ENCODE results near the gene PTPN1. TPM values are rescaled to one million over a fixed set of nuclear protein-coding genes. Genes with fewer than 3 reads are reported as not detected.
A peak's percentile ranks its signal among the peaks of the same experiment; 100 is the strongest.

PTPN1 gene
- total and polyA plus RNA-seq, 2 of the 13 experiments (the other 11 are each of a cell fraction or from before 2014, with no cell fraction given): 17.7 to 37.2 TPM

GRCh38 chr20:50624351-50625016 lies 114.3 kb downstream of the PTPN1 start (continued):
- TF ChIP-seq CHD2 (IDR thresholded peaks at IDR 0.05; ENCODE audit: low read depth, low read length) (no peak), ZNF224 (CRISPR knock-in tag; IDR thresholded peaks at IDR 0.05) (peak; percentile 50; the same call in 1 of the 2 replicates), NR2F6 (IDR thresholded peaks at IDR 0.05) (no peak), NR2F6 (CRISPR knock-in tag; IDR thresholded peaks at IDR 0.05) (peak; percentile 71; the same call in 1 of the 2 replicates), CAMTA2 (CRISPR knock-in tag; IDR thresholded peaks at IDR 0.05; ENCODE audit: borderline replicate concordance) (0 out of 2 replicates have a peak, but pooled peaks have one; percentile 61), NCOA1 (CRISPR knock-in tag; IDR thresholded peaks at IDR 0.05) (no peak), TOE1 (CRISPR knock-in tag; IDR thresholded peaks at IDR 0.05) (no peak), LRRFIP1 (CRISPR knock-in tag; conservative IDR thresholded peaks at IDR 0.05) (no peak), BHLHE40 (IDR thresholded peaks at IDR 0.05; ENCODE audit: low read length) (peak; percentile 100), ZFY (CRISPR knock-in tag; IDR thresholded peaks at IDR 0.05) (peak; percentile 40), ZNF607 (CRISPR knock-in tag; IDR thresholded peaks at IDR 0.05; ENCODE audit: borderline replicate concordance) (peak; percentile 68; the same call in 1 of the 2 replicates), GZF1 (CRISPR knock-in tag; IDR thresholded peaks at IDR 0.05) (peak; percentile 59; the same call in 1 of the 2 replicates), ZNF382 (CRISPR knock-in tag; IDR thresholded peaks at IDR 0.05; ENCODE audit: borderline replicate concordance) (no peak)
- TF ChIP-seq, protein P1, sequence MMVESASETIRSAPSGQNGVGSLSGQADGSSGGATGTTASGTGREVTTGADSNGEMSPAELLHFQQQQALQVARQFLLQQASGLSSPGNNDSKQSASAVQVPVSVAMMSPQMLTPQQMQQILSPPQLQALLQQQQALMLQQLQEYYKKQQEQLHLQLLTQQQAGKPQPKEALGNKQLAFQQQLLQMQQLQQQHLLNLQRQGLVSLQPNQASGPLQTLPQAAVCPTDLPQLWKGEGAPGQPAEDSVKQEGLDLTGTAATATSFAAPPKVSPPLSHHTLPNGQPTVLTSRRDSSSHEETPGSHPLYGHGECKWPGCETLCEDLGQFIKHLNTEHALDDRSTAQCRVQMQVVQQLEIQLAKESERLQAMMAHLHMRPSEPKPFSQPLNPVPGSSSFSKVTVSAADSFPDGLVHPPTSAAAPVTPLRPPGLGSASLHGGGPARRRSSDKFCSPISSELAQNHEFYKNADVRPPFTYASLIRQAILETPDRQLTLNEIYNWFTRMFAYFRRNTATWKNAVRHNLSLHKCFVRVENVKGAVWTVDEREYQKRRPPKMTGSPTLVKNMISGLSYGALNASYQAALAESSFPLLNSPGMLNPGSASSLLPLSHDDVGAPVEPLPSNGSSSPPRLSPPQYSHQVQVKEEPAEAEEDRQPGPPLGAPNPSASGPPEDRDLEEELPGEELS (CRISPR knock-in tag; IDR thresholded peaks at IDR 0.05): peak; percentile 79
- TF ChIP-seq, protein P2, sequence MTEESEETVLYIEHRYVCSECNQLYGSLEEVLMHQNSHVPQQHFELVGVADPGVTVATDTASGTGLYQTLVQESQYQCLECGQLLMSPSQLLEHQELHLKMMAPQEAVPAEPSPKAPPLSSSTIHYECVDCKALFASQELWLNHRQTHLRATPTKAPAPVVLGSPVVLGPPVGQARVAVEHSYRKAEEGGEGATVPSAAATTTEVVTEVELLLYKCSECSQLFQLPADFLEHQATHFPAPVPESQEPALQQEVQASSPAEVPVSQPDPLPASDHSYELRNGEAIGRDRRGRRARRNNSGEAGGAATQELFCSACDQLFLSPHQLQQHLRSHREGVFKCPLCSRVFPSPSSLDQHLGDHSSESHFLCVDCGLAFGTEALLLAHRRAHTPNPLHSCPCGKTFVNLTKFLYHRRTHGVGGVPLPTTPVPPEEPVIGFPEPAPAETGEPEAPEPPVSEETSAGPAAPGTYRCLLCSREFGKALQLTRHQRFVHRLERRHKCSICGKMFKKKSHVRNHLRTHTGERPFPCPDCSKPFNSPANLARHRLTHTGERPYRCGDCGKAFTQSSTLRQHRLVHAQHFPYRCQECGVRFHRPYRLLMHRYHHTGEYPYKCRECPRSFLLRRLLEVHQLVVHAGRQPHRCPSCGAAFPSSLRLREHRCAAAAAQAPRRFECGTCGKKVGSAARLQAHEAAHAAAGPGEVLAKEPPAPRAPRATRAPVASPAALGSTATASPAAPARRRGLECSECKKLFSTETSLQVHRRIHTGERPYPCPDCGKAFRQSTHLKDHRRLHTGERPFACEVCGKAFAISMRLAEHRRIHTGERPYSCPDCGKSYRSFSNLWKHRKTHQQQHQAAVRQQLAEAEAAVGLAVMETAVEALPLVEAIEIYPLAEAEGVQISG (CRISPR knock-in tag; IDR thresholded peaks at IDR 0.05): peak; percentile 57
- TF ChIP-seq, protein P3, sequence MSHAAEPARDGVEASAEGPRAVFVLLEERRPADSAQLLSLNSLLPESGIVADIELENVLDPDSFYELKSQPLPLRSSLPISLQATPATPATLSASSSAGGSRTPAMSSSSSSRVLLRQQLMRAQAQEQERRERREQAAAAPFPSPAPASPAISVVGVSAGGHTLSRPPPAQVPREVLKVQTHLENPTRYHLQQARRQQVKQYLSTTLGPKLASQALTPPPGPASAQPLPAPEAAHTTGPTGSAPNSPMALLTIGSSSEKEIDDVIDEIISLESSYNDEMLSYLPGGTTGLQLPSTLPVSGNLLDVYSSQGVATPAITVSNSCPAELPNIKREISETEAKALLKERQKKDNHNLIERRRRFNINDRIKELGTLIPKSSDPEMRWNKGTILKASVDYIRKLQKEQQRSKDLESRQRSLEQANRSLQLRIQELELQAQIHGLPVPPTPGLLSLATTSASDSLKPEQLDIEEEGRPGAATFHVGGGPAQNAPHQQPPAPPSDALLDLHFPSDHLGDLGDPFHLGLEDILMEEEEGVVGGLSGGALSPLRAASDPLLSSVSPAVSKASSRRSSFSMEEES (CRISPR knock-in tag; IDR thresholded peaks at IDR 0.05): peak; percentile 90
- TF ChIP-seq, protein P4, sequence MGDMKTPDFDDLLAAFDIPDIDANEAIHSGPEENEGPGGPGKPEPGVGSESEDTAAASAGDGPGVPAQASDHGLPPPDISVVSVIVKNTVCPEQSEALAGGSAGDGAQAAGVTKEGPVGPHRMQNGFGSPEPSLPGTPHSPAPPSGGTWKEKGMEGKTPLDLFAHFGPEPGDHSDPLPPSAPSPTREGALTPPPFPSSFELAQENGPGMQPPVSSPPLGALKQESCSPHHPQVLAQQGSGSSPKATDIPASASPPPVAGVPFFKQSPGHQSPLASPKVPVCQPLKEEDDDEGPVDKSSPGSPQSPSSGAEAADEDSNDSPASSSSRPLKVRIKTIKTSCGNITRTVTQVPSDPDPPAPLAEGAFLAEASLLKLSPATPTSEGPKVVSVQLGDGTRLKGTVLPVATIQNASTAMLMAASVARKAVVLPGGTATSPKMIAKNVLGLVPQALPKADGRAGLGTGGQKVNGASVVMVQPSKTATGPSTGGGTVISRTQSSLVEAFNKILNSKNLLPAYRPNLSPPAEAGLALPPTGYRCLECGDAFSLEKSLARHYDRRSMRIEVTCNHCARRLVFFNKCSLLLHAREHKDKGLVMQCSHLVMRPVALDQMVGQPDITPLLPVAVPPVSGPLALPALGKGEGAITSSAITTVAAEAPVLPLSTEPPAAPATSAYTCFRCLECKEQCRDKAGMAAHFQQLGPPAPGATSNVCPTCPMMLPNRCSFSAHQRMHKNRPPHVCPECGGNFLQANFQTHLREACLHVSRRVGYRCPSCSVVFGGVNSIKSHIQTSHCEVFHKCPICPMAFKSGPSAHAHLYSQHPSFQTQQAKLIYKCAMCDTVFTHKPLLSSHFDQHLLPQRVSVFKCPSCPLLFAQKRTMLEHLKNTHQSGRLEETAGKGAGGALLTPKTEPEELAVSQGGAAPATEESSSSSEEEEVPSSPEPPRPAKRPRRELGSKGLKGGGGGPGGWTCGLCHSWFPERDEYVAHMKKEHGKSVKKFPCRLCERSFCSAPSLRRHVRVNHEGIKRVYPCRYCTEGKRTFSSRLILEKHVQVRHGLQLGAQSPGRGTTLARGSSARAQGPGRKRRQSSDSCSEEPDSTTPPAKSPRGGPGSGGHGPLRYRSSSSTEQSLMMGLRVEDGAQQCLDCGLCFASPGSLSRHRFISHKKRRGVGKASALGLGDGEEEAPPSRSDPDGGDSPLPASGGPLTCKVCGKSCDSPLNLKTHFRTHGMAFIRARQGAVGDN (CRISPR knock-in tag; IDR thresholded peaks at IDR 0.05): peak; percentile 81
